Activated CD8-positive, alpha-beta memory T cell treated with anti-CD3 and anti-CD28 coated beads, Interleukin-2, amount 50 U/mL, for 1 hour (primary cell): Measurements from ENCODE around the gene CHRFAM7A.
"Not testable (repeated sequence)": the region's sequence is repeated elsewhere in the genome, so short reads cannot be mapped to it uniquely, and the experiment has no call there.

ENCODE experiments used
- DNase-seq: peaks from one replicate; pipeline ENCODE4 v3.0.0-alpha.2; 2020; ENCODE audit errors: extremely low read depth

Gene CHRFAM7A

DNA sequence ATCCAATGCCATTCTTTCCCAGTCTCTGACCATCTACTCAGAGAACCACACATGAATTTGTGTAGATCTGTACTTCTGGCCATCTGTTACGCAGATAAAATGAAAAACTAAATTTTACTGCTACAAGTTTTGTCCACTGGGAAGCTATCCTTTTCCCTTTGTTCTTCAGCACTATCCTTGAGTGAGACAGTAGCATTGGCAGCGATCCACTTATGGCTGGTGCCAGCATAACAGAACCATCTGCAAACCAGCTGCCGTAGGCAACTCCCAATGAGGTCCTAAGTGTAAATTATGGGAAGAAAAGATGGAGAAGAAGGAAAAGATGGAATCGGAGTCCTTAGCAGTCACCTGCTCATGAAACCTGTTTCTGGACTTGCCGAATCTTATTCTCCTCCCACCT is 72.3 kb downstream of the CHRFAM7A start:
- not testable (repeated sequence) for DNase-seq

DNA sequence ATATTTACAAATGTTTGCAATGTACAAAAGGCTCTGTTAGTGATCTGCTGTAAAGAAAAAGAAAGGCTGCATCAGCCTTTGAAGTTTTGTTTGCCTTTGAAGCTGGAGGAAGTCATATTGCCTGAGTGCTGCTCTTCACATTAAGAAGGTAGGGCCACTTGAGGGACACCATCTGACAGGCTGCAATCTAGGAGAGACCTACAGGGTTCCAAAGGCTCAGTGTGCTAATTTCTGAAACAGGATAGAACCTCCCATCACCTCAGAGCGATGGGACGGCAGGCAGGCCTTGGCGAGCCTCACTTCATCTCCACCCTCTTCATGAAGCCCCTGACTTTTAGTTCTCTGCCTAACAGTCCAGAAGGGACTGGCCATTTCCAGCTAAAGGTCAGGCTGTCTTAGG is 77.6 kb downstream of the CHRFAM7A start:
- DNase-seq: not testable (repeated sequence)

GRCh38 chr15:30310575-30310974 is 82.8 kb downstream of the CHRFAM7A start:
- not testable (repeated sequence) for DNase-seq
